TTC549 (cell line): ENCODE measurements around the gene FBXO31.

Source experiments
- FAIRE-seq: peaks from 2 replicates; lab custom pipeline; 2012; peaks lifted over from hg19 to GRCh38; lab: Jason Lieb, UNC

FBXO31 gene, protein sequence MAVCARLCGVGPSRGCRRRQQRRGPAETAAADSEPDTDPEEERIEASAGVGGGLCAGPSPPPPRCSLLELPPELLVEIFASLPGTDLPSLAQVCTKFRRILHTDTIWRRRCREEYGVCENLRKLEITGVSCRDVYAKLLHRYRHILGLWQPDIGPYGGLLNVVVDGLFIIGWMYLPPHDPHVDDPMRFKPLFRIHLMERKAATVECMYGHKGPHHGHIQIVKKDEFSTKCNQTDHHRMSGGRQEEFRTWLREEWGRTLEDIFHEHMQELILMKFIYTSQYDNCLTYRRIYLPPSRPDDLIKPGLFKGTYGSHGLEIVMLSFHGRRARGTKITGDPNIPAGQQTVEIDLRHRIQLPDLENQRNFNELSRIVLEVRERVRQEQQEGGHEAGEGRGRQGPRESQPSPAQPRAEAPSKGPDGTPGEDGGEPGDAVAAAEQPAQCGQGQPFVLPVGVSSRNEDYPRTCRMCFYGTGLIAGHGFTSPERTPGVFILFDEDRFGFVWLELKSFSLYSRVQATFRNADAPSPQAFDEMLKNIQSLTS

GRCh38 chr16:87383505-87384161 lies at the start of gene FBXO31:
Gene FBXO31, minus strand, starts transcription at chr16:87383776. Its CDS starts 32 bp downstream, at chr16:87383744.
- FAIRE-seq: no peak

DNA sequence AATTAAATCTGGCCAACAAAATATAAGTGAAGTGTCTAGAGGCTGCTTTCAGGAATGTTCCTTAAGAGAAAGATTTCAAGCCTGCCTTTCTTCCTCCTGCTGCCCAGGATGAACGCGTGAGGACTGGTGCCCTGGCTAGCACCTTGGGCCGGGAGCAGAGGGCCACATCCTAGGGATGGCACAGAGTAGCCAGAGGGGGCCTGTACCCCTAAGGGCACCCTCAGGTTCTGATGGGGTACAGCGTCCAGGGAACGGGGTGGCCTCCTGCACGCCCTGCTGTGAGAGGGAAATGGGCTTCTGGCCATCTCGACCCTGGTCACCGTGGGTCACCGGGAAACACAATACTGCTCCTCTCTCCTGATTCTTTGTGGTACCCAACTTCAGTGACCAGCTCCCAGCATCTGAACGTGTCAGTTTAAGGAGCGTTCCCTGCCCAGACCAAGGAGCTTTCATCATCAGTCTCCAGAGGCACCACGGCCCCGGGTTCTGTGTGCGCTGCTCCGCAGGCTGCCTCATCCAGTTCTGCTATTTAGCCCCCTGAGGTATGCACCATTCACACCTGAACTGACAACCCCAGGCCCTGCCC lies 48.8 kb upstream of the FBXO31 start:
- FAIRE-seq: no peak

DNA sequence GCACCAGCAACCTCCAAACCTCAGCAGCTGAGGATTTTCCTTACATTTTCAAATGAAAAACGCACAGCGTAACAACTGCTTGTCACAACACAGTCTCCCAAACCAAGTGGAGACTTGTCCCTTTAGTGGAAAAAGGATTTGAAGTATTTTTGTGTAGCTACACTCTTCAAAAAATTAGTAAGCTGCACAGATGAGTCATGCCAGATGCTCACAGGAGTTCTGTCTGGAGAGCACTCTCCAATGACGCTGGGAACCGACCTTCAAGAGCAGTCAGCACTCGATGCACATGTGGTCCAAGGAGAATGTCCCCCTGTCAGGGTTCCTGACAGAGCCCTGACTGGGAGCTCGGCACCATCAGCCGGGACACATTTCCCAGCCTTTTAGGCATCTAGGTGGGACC lies 48.4 kb upstream of the FBXO31 start:
- FAIRE-seq: no peak

- no peak for FAIRE-seq
Measured at GRCh38 chr16:87426423-87427215, 43.0 kb upstream of the FBXO31 start.

DNA sequence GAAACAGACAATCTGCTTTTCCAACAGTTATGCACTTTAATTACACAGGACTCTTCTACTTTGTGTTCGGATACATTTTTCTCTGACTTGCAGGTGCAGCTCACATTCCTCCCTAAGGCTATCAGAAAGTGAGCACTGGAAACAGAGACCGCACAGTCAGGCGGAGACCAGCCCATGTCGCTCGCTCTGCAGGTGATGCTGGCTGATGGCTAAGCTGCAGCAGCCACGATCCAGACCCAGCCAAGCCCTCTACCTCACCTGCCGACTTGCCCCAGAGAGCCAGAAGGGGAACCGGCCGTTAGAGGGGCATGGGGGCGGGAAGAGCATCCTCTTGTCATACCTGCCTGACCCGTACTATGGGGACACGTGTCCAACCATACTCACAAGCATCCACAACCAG lies 42.4 kb upstream of the FBXO31 start:
- FAIRE-seq: no peak

DNA sequence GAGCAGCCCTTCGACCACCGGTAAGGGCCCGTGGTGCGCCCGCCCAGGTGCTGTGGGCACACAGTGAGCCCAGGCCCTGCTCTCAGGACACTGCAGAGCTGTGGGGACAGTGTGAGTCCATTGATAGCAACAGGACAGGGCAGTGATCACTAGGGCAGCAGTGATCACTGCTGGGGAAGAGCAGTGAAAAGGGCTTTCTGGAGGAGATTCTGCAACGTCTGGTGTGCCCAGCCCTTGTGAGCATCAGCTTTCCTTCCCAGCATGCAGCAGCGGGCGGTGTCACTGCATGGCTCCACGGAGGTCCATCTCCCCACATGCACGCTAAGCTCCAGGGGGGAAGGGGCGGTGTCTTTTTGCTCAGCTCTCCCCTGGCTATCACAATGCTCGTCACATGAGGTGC lies 40.7 kb upstream of the FBXO31 start:
- FAIRE-seq: no peak

DNA sequence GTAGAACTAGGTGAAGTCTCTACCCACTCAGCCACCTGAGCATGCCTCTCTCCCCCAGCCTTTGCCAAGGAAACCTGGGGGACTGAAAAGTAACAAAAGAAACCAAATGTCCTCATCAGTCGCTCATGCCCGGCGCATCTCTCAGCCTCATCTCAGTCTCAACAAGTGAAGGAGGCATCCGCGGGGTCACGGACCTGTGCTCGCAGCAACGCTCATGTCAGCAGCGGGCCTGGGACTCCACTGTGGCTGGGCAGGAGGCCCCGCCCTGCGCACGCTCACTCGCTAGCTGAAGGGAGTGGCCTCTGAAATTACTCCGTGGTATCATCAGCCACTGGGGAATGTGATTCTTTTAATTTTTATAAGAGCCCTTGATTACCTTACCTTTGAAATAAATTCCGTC lies 39.9 kb upstream of the FBXO31 start:
- no peak for FAIRE-seq

DNA sequence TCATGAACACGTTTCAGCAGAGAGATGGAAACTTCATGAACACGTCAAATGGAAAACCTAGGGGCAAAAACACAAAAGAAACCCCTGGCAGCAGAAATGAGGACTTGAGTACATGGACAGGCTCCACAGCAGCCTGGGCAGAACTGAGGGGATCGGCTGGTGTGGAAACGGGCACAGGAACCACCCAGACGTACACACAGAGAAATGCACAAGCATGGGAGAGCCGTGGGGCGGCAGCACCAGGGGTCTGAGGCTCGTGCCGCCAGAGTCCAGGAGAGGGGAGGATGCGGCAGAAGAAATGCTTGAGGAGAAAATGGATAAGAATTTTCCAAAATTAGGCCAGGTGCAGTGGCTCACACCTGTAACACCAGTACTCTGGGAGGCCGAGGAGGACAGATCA lies 38.5 kb upstream of the FBXO31 start:
- no peak for FAIRE-seq

DNA sequence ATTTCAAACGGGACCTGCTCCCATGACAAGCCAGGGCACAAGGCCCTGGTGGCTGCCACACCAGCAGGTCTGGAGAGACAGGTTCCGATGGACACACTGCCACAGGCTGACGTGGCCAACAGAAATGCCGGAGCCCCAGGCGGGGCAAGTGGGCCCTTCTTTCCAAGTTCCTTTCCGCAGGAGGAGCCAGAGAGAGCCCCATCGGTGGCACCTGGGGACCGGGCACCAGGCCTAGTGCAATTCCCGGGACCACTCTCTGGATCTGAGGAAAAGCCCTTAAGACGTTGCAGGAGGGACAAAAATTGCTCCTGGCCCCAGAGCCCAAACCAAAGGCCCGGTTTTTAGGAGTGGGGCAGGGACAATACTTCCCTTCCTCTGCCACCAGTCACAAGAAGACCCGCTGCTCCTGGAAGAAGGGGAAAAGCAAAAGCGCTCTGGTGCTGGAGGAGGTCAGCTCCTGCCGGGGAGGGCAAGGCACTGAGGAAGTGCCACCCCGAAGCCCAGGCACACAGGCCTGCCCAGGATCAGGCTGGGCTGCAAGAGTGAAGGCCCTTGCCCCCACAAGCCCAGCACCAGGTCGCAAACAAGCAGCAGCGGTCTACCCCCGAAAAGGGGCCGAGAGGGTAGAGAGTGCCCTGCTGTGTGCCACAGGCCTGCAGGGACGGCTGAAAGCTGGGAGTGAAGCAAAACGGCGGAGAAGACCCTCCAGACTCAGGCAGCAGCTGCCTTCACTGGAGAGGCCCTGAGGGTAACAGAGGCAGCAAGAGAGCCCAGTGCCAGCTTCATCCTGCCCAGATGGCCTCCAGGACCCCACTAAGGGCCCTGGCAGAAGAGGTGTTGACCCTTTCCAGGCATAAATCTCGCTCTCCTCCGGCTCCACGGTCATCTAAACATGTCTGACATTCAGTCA lies 37.7 kb upstream of the FBXO31 start:
- FAIRE-seq: no peak

- FAIRE-seq: no peak
Measured at GRCh38 chr16:87420026-87421002, 36.7 kb upstream of the FBXO31 start.

DNA sequence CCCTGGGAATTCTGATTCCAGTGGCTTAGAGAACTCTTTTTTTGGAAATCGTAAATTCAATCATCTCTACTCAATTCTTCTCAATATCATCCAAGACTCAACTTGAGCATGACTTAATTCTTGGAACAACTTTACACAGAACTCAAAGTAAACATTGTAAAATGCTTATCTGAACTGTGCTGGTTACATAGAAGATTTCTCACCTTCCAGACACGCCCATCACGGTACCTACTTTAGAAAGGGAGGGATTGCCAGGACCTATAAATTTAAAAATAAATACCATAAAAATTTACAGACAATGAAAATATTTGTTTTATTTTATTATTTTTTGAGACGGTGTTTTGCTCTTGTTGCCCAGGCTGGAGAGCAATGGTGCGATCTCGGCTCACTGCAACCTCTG lies 35.1 kb upstream of the FBXO31 start:
- FAIRE-seq: no peak

GRCh38 chr16:87418216-87418615 lies 34.6 kb upstream of the FBXO31 start:
- no peak for FAIRE-seq

GRCh38 chr16:87417528-87417910 lies 33.9 kb upstream of the FBXO31 start:
- FAIRE-seq: no peak

GRCh38 chr16:87416826-87417527 lies 33.4 kb upstream of the FBXO31 start:
- FAIRE-seq: peak; percentile 71

- FAIRE-seq: no peak
Measured at GRCh38 chr16:87415441-87415840, 31.9 kb upstream of the FBXO31 start.

DNA sequence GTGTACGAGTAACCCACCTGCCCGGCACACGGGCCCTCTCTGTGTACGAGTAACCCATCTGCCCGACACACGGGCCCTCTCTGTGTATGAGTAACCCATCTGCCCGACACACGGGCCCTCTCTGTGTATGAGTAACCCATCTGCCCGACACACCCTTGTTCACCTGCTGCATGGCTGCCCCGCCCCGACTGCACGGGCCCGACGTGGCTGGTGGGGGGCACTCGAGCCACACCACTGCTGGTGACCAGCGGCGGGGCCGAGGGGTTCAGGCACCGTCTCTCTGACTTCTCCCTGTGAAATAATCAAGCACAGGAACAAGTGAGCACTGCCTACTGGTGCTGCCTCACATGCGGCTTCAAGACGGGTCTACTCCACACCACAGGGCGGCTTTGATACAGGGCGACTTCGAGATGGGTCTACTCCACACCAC lies 30.7 kb upstream of the FBXO31 start:
- no peak for FAIRE-seq

DNA sequence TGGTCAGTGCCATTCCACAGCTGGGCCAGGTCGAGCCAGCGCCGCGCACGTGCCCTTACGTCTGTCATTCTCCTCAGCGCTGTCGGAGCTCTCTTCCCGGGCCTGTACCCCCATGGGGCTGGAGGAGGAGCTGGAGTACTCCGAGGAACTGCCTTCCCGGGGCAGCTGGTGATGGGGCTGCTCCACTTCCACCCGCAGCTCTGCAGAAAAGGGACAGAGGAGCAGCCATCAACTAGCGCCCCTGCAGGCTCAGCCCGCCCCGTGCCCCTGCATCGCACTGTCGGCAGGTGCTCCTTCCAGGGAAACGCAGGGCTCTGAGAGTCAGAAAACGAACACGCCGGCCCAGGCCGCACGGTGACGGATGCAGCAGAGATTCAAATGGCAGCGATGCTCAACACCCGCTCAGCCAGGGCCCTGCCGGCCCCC lies 29.4 kb upstream of the FBXO31 start:
- FAIRE-seq: no peak

DNA sequence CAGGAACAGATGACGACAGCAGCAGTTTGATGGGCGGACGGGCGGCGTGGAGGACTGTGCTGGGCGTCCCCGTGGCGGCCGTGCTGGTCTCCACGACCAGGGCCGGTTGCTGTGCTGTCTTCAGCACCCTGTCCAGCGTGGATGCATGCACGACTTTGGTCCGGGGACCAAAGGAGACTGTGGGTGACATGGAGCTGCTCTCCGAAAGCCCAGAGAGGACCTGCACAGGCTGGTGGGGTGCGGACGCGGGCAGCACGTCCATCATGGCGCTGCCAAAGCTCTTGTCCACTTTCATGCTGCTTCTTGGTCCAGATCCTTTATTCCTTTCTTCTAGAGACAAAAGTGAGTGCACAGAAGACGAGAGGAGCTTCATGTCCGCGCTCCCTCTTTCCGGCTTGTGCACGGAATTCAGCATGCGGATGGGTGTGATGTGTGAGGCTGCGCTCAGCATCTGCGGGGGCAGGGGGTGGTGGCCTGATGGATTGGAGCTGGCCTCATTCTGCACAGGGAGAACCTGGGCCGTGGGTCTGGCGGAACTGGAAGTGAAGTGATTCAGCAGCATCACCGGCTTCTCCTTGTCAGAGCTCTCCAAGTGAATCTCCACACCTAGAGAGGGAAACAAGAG lies 28.9 kb upstream of the FBXO31 start:
- FAIRE-seq: no peak
